Fibroblast of lung (primary cell): ENCODE data around the gene CHD5.

Experiments
- EZH2 ChIP-seq: IDR thresholded peaks from 2 replicates; pipeline ENCODE4 v1.5.1; 2012; ENCODE audit warnings: low read length, control low read depth, mild to moderate bottlenecking; ENCODE audit errors: missing control alignments
- TF ChIP-seq, protein P1 (sequence below), 2 donors: IDR thresholded peaks in 1 of 2; conservative IDR thresholded peaks in 1 of 2; 1 replicate in 1 of 2; 2 replicates in 1 of 2; pipeline ENCODE4 v1.5.1; 2011 to 2012; ENCODE audit warnings: low read length in 2 of 2, control low read depth in 1 of 2, inconsistent platforms in 1 of 2, low read depth in 1 of 2, mild to moderate bottlenecking in 1 of 2

DNA sequence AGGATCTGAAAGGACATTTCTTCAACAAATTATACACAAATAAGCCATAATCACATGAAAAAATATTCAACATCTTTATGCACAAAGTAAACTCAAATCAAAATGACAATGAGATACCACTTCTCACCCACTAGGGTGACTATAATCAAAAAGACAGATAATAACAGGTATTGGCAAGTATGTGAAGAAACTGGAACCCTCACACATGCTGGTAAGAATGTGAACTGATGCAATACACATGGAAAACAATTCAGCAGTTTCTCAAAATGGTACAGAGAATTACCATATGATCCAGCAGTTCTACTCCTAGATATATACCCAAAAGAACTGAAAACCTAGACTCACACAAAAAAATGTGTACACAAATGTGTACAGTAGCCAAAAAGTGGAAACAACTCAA is 62.5 kb downstream of the CHD5 start:
- TF ChIP-seq, protein P1, sequence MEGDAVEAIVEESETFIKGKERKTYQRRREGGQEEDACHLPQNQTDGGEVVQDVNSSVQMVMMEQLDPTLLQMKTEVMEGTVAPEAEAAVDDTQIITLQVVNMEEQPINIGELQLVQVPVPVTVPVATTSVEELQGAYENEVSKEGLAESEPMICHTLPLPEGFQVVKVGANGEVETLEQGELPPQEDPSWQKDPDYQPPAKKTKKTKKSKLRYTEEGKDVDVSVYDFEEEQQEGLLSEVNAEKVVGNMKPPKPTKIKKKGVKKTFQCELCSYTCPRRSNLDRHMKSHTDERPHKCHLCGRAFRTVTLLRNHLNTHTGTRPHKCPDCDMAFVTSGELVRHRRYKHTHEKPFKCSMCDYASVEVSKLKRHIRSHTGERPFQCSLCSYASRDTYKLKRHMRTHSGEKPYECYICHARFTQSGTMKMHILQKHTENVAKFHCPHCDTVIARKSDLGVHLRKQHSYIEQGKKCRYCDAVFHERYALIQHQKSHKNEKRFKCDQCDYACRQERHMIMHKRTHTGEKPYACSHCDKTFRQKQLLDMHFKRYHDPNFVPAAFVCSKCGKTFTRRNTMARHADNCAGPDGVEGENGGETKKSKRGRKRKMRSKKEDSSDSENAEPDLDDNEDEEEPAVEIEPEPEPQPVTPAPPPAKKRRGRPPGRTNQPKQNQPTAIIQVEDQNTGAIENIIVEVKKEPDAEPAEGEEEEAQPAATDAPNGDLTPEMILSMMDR (conservative IDR thresholded peaks at IDR 0.05 in 1 of 2, IDR thresholded peaks at IDR 0.05 in 1 of 2; ENCODE audit: low read depth in 1 of 2, low read length in 2 of 2) = no peak
- TF ChIP-seq EZH2 = no peak
